Measurements from ENCODE around the gene HOXD11. TPM values are rescaled to one million over a fixed set of nuclear protein-coding genes. Genes with fewer than 3 reads are reported as not detected.

HOXD11 gene
- total RNA-seq, 1 experiment from 2014 or later: not detected

GRCh38 chr2:176080540-176081375 lies 26.3 kb upstream of the HOXD11 start:
- Mint-ChIP-seq H3K4me1 (peaks cover 47% of the 10 kb centered on the region), H3K9me3 (no peaks in the 10 kb centered on the region), H3K4me3 (peak overlapping the region; percentile 63), H3K27ac (no peak overlapping the region), H3K27me3 (ENCODE audit: low read depth) (peaks cover 98% of the 10 kb centered on the region), H3K36me3 (peaks cover 3% of the 10 kb centered on the region; the same call in 1 of the 2 replicates)
- peak; percentile 4 for ATAC-seq
- ChIA-PET CTCF (interaction anchor here (0.6 to 4.6 kb wide), 14 partner anchors 9 to 1384 kb away, joined by 3 to 56 read pairs (median 4); partner anchors contain the start of gene HOXD13), POLR2A (no interaction called here)
- no peak for TF ChIP-seq ZNF512 (CRISPR knock-in tag; IDR thresholded peaks at IDR 0.05; ENCODE audit: borderline replicate concordance)
- TF ChIP-seq FOXP1 (CRISPR knock-in tag; IDR thresholded peaks at IDR 0.05; ENCODE audit: borderline replicate concordance): peak; percentile 75
- TF ChIP-seq, protein P1, sequence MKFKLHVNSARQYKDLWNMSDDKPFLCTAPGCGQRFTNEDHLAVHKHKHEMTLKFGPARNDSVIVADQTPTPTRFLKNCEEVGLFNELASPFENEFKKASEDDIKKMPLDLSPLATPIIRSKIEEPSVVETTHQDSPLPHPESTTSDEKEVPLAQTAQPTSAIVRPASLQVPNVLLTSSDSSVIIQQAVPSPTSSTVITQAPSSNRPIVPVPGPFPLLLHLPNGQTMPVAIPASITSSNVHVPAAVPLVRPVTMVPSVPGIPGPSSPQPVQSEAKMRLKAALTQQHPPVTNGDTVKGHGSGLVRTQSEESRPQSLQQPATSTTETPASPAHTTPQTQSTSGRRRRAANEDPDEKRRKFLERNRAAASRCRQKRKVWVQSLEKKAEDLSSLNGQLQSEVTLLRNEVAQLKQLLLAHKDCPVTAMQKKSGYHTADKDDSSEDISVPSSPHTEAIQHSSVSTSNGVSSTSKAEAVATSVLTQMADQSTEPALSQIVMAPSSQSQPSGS (CRISPR knock-in tag; IDR thresholded peaks at IDR 0.05; ENCODE audit: borderline replicate concordance, low read depth): no peak
- TF ChIP-seq USF1 (CRISPR knock-in tag; IDR thresholded peaks at IDR 0.05): peak; percentile 5; the same call in 1 of the 2 replicates
- TF ChIP-seq ESRRA (CRISPR knock-in tag; IDR thresholded peaks at IDR 0.05; ENCODE audit: borderline replicate concordance): 0 out of 2 replicates have a peak, but pooled peaks have one; percentile 35
- TF ChIP-seq FOXP4 (CRISPR knock-in tag; IDR thresholded peaks at IDR 0.05): 0 out of 2 replicates have a peak, but pooled peaks have one; percentile 55
- peak; percentile 75; the same call in 1 of the 2 replicates for TF ChIP-seq RELA (CRISPR knock-in tag; IDR thresholded peaks at IDR 0.05; ENCODE audit: borderline replicate concordance)
- TF ChIP-seq, protein P2, sequence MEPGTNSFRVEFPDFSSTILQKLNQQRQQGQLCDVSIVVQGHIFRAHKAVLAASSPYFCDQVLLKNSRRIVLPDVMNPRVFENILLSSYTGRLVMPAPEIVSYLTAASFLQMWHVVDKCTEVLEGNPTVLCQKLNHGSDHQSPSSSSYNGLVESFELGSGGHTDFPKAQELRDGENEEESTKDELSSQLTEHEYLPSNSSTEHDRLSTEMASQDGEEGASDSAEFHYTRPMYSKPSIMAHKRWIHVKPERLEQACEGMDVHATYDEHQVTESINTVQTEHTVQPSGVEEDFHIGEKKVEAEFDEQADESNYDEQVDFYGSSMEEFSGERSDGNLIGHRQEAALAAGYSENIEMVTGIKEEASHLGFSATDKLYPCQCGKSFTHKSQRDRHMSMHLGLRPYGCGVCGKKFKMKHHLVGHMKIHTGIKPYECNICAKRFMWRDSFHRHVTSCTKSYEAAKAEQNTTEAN (CRISPR knock-in tag; IDR thresholded peaks at IDR 0.05): 0 out of 2 replicates have a peak, but pooled peaks have one; percentile 54
- peak; percentile 80; the same call in 1 of the 2 replicates for TF ChIP-seq MAX (CRISPR knock-in tag; IDR thresholded peaks at IDR 0.05)
- TF ChIP-seq GTF2I (CRISPR knock-in tag; conservative IDR thresholded peaks at IDR 0.05): no peak
- 0 out of 2 replicates have a peak, but pooled peaks have one; percentile 49 for TF ChIP-seq TCF7 (CRISPR knock-in tag; IDR thresholded peaks at IDR 0.05; ENCODE audit: low read depth)
- DNase-seq (ENCODE audit: low spot score): peak; percentile 59

GRCh38 chr2:176081376-176081836 lies 25.7 kb upstream of the HOXD11 start:
- H3K36me3 Mint-ChIP-seq: peaks cover 3% of the 10 kb centered on the region; the same call in 1 of the 2 replicates
- ChIA-PET CTCF (interaction anchor here (1.2 to 4.6 kb wide), 5 partner anchors 10 to 391 kb away, joined by 4 to 56 read pairs (median 12); no protein-coding TSS in a partner anchor), POLR2A (no interaction called here)
- H3K4me3 Mint-ChIP-seq: peak overlapping the region; percentile 63
- no peaks in the 10 kb centered on the region for H3K9me3 Mint-ChIP-seq
- peaks cover 98% of the 10 kb centered on the region for H3K27me3 Mint-ChIP-seq (ENCODE audit: low read depth)
- no peak overlapping the region for H3K27ac Mint-ChIP-seq
- no peak for ATAC-seq
- peaks cover 49% of the 10 kb centered on the region for H3K4me1 Mint-ChIP-seq
- no peak for DNase-seq (ENCODE audit: low spot score)
- TF ChIP-seq ATF6 (CRISPR knock-in tag; IDR thresholded peaks at IDR 0.05): no peak
- no peak for TF ChIP-seq SMAD3 (CRISPR knock-in tag; IDR thresholded peaks at IDR 0.05; ENCODE audit: borderline replicate concordance)
- TF ChIP-seq, protein P1 (CRISPR knock-in tag; IDR thresholded peaks at IDR 0.05; ENCODE audit: borderline replicate concordance, low read depth): no peak
- TF ChIP-seq, protein P3, sequence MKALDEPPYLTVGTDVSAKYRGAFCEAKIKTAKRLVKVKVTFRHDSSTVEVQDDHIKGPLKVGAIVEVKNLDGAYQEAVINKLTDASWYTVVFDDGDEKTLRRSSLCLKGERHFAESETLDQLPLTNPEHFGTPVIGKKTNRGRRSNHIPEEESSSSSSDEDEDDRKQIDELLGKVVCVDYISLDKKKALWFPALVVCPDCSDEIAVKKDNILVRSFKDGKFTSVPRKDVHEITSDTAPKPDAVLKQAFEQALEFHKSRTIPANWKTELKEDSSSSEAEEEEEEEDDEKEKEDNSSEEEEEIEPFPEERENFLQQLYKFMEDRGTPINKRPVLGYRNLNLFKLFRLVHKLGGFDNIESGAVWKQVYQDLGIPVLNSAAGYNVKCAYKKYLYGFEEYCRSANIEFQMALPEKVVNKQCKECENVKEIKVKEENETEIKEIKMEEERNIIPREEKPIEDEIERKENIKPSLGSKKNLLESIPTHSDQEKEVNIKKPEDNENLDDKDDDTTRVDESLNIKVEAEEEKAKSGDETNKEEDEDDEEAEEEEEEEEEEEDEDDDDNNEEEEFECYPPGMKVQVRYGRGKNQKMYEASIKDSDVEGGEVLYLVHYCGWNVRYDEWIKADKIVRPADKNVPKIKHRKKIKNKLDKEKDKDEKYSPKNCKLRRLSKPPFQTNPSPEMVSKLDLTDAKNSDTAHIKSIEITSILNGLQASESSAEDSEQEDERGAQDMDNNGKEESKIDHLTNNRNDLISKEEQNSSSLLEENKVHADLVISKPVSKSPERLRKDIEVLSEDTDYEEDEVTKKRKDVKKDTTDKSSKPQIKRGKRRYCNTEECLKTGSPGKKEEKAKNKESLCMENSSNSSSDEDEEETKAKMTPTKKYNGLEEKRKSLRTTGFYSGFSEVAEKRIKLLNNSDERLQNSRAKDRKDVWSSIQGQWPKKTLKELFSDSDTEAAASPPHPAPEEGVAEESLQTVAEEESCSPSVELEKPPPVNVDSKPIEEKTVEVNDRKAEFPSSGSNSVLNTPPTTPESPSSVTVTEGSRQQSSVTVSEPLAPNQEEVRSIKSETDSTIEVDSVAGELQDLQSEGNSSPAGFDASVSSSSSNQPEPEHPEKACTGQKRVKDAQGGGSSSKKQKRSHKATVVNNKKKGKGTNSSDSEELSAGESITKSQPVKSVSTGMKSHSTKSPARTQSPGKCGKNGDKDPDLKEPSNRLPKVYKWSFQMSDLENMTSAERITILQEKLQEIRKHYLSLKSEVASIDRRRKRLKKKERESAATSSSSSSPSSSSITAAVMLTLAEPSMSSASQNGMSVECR (CRISPR knock-in tag; IDR thresholded peaks at IDR 0.05; ENCODE audit: borderline replicate concordance): no peak
- TF ChIP-seq HMGA2 (CRISPR knock-in tag; IDR thresholded peaks at IDR 0.05): no peak

All from WTC11 (cell line).